ENCODE data around the gene FGF11. TPM values are rescaled to one million over a fixed set of nuclear protein-coding genes. Genes with fewer than 3 reads are reported as not detected.

FGF11 gene
- total RNA-seq, 4 donors from 2014 or later, result 1.0 TPM; not detected in 3

DNA sequence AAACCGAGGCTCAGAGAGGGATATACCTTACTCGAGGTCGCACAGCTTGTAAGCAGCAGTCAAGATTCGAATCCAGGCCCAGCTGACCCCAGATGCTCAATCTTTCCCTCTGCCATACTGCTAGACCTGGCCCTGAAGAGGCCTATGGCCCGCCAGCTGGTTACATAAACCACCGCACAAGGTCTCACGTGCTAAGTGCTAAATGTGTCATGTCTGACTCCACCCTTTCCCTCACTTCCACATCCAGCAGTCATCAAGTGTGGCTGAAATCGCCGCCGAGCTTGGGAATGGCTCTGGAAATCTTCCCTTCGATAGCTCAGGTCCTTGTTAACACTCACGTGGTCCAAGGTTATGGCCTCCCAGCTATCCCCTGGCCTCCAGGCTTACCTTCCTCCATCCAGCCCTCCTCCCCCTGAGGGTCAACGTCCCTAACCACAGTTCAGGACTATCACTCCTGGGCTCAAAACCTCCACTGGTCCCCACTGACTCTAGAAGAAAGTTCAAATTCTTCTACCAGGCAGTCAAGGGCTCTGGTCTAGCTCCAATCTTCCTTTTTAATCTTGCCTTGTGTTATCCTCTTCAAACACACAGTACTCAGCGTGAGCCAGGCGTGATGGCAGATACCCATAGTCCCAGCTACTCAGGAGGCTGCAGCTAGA is 36.6 kb downstream of the FGF11 start:
- H3K4me1 ChIP-seq, result peaks cover 0 to 49% (median 7%) of the 10 kb centered on the region in 4 donors
- peak overlapping the region in 1 of 4 donors; percentile 1 for H3K4me3 ChIP-seq
- peak overlapping the region in 3 of 4 donors; percentile 38 to 100 (median 98) for H3K27ac ChIP-seq
- TF ChIP-seq, protein P1, sequence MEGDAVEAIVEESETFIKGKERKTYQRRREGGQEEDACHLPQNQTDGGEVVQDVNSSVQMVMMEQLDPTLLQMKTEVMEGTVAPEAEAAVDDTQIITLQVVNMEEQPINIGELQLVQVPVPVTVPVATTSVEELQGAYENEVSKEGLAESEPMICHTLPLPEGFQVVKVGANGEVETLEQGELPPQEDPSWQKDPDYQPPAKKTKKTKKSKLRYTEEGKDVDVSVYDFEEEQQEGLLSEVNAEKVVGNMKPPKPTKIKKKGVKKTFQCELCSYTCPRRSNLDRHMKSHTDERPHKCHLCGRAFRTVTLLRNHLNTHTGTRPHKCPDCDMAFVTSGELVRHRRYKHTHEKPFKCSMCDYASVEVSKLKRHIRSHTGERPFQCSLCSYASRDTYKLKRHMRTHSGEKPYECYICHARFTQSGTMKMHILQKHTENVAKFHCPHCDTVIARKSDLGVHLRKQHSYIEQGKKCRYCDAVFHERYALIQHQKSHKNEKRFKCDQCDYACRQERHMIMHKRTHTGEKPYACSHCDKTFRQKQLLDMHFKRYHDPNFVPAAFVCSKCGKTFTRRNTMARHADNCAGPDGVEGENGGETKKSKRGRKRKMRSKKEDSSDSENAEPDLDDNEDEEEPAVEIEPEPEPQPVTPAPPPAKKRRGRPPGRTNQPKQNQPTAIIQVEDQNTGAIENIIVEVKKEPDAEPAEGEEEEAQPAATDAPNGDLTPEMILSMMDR (IDR thresholded peaks at IDR 0.05), result no peak
- no peak for TF ChIP-seq POLR2A (IDR thresholded peaks at IDR 0.05)
- DNase-seq, result peak in 1 of 3 donors; percentile 66
- no peaks in the 10 kb centered on the region for H3K9me3 ChIP-seq
- no peaks in the 10 kb centered on the region for H3K36me3 ChIP-seq
- no peaks in the 10 kb centered on the region for H3K27me3 ChIP-seq

- Histone ChIP-seq H3K4me1 (peaks cover 0 to 49% (median 7%) of the 10 kb centered on the region in 4 donors), H3K9me3 (no peaks in the 10 kb centered on the region), H3K27me3 (no peaks in the 10 kb centered on the region), H3K4me3 (no peak overlapping the region), H3K27ac (peak overlapping the region in 3 of 4 donors; percentile 38 to 100 (median 98)), H3K36me3 (no peaks in the 10 kb centered on the region)
- no peak for TF ChIP-seq POLR2A (IDR thresholded peaks at IDR 0.05)
- TF ChIP-seq, protein P1 (IDR thresholded peaks at IDR 0.05), result no peak
- DNase-seq, result no peak
Measured at GRCh38 chr17:7476494-7476893, 37.2 kb downstream of the FGF11 start.

DNA sequence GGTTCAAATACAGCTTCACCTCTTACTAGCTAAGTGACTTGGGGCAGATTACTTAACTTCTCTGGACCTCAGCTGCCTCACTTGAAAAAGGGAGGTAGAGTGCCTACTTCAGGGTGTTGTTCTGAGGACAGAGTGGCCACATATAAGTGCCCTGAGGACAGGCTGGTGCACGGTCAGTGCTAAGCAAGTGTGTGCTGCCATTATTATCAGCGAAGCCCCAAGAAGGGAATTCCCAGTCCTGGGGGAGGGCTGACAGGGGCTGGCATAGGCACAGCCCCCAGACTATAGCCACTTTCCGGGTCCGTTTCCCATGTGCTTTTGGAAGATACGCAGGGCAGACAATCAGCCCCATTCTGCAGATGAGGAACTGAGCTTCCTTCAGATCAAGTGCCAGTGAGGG is 37.6 kb downstream of the FGF11 start:
- peak overlapping the region in 1 of 4 donors; percentile 95 for H3K4me3 ChIP-seq
- no peak for DNase-seq
- TF ChIP-seq POLR2A (IDR thresholded peaks at IDR 0.05), result no peak
- TF ChIP-seq, protein P1 (IDR thresholded peaks at IDR 0.05), result no peak
- H3K27ac ChIP-seq, result peak overlapping the region in 3 of 4 donors; percentile 98 to 100 (median 99)
- no peaks in the 10 kb centered on the region for H3K27me3 ChIP-seq
- no peaks in the 10 kb centered on the region for H3K36me3 ChIP-seq
- H3K4me1 ChIP-seq, result peaks cover 0 to 44% (median 7%) of the 10 kb centered on the region in 4 donors
- no peaks in the 10 kb centered on the region for H3K9me3 ChIP-seq

GRCh38 chr17:7477392-7478275 is 38.3 kb downstream of the FGF11 start:
- H3K27ac ChIP-seq, result peak overlapping the region; percentile 98 to 100 (median 99)
- peaks cover 0 to 43% (median 7%) of the 10 kb centered on the region in 4 donors for H3K4me1 ChIP-seq

More at GRCh38 chr17:7477392-7478275, 38.3 kb downstream of the FGF11 start:
- Histone ChIP-seq H3K4me3 (peak overlapping the region; percentile 84 to 99 (median 94)), H3K9me3 (no peaks in the 10 kb centered on the region), H3K27me3 (no peaks in the 10 kb centered on the region), H3K36me3 (no peaks in the 10 kb centered on the region)
- DNase-seq, result no peak
- TF ChIP-seq, protein P1 (IDR thresholded peaks at IDR 0.05), result no peak
- TF ChIP-seq POLR2A (IDR thresholded peaks at IDR 0.05), result no peak
